HG02642 (cell line): ENCODE measurements around the gene CBX4.
"Not testable (repeated sequence)": the region's sequence is repeated elsewhere in the genome, so short reads cannot be mapped to it uniquely, and the experiment has no call there.

Source experiments
- ATAC-seq: cut with Tn5 transposase; IDR thresholded peaks from one replicate; pipeline ENCODE4 v1.9.1; 2021; ENCODE audit warnings: mild to moderate bottlenecking; ENCODE audit not compliant: unreplicated experiment, poor library complexity

The CBX4 gene

GRCh38 chr17:79861413-79862216 is 22.4 kb upstream of the CBX4 start:
- ATAC-seq = no peak

- ATAC-seq = no peak
These were observed 20.7 kb upstream of the CBX4 start for GRCh38 chr17:79859676-79860615.

- ATAC-seq = no peak
These were observed 17.9 kb upstream of the CBX4 start for GRCh38 chr17:79857095-79857494.

GRCh38 chr17:79855331-79856124 is 16.3 kb upstream of the CBX4 start:
- no peak for ATAC-seq

GRCh38 chr17:79854080-79855060 is 15.1 kb upstream of the CBX4 start:
- no peak for ATAC-seq

GRCh38 chr17:79853168-79853567 is 13.9 kb upstream of the CBX4 start:
- ATAC-seq = not testable (repeated sequence)

- ATAC-seq = no peak
These were observed 13.5 kb upstream of the CBX4 start for GRCh38 chr17:79852748-79853147.

GRCh38 chr17:79851461-79851817 is 12.2 kb upstream of the CBX4 start:
- no peak for ATAC-seq

GRCh38 chr17:79850571-79851460 is 11.6 kb upstream of the CBX4 start:
- no peak for ATAC-seq

- no peak for ATAC-seq
These were observed 10.7 kb upstream of the CBX4 start for GRCh38 chr17:79849953-79850352.

GRCh38 chr17:79848370-79848766 is 9.1 kb upstream of the CBX4 start:
- no peak for ATAC-seq

- no peak for ATAC-seq
These were observed 8.6 kb upstream of the CBX4 start for GRCh38 chr17:79847698-79848369.

- no peak for ATAC-seq
These were observed 6.3 kb upstream of the CBX4 start for GRCh38 chr17:79845601-79845949.

- ATAC-seq = no peak
These were observed 5.8 kb upstream of the CBX4 start for GRCh38 chr17:79844869-79845600.

GRCh38 chr17:79843816-79844800 is 4.9 kb upstream of the CBX4 start:
- ATAC-seq = no peak

- ATAC-seq = no peak
These were observed 4.2 kb upstream of the CBX4 start for GRCh38 chr17:79843474-79843815.
